Small intestine (tissue), 7 donors: Measurements from ENCODE around the gene NR1H2. TPM values are rescaled to one million over a fixed set of nuclear protein-coding genes. Genes with fewer than 3 reads are reported as not detected.

Experiments
- DNase-seq, 2 donors: peaks; one replicate each; pipeline versions ENCODE4 v3.0.0 to v3.0.0-alpha.2; 2013
- FAIRE-seq: peaks from 2 replicates; lab custom pipeline; 2012; peaks lifted over from hg19 to GRCh38; lab: Jason Lieb, UNC
- H3K27ac ChIP-seq, 3 donors: one replicate each; pipeline ENCODE4 v1.5.1; 2013; ENCODE audit warnings: low read length in 2 of 3, mild to moderate bottlenecking in 2 of 3, control low read depth in 1 of 3, inconsistent platforms in 1 of 3, low read depth in 1 of 3, moderate library complexity in 1 of 3
- H3K27me3 ChIP-seq, 3 donors: one replicate each; pipeline ENCODE4 v1.6.1; 2013; ENCODE audit warnings: low read length in 3 of 3, inconsistent platforms in 1 of 3; ENCODE audit not compliant: control insufficient read depth in 3 of 3, insufficient read depth in 3 of 3
- H3K36me3 ChIP-seq, 3 donors: one replicate each; pipeline ENCODE4 v1.6.1; 2013; ENCODE audit warnings: low read length in 3 of 3, inconsistent platforms in 1 of 3, low read depth in 1 of 3, mild to moderate bottlenecking in 1 of 3, moderate library complexity in 1 of 3; ENCODE audit not compliant: control insufficient read depth in 3 of 3, insufficient read depth in 2 of 3
- H3K4me1 ChIP-seq, 3 donors: one replicate each; pipeline ENCODE4 v1.6.1; 2013; ENCODE audit warnings: low read length in 2 of 3, inconsistent platforms in 1 of 3, low read depth in 1 of 3, mild to moderate bottlenecking in 1 of 3, moderate library complexity in 1 of 3; ENCODE audit not compliant: control insufficient read depth in 3 of 3, insufficient read depth in 2 of 3
- H3K4me3 ChIP-seq, 3 donors: one replicate each; pipeline ENCODE4 v1.5.1; 2013; ENCODE audit warnings: low read length in 3 of 3, control low read depth in 1 of 3, inconsistent platforms in 1 of 3, low read depth in 1 of 3, mild to moderate bottlenecking in 1 of 3, moderate library complexity in 1 of 3
- H3K9me3 ChIP-seq, 2 donors: one replicate each; pipeline ENCODE4 v1.6.1; 2013; ENCODE audit warnings: low read depth in 1 of 2, low read length in 1 of 2; ENCODE audit not compliant: control insufficient read depth in 2 of 2, insufficient read depth in 1 of 2
- WGBS, 3 donors: extraction: QIAGEN DNeasy Blood & Tissue Kit; methylation state at CpG; one replicate each; pipeline ENCODE4 v1.1.7; 2013; 5-methylcytosine and 5-hydroxymethylcytosine counted together
- polyA plus RNA-seq, 4 donors: library from polyadenylated mRNA; stranded (reverse) in 3 of 4; unstranded in 1 of 4; fragments of 200-250 nt in 3 of 4; fragments of 120-200 nt in 1 of 4; gene quantifications; one replicate each; pipeline versions ENCODE4 v1.2.1 to v1.2.3, GENCODE V29; 2013
- donor health status: healthy with polysubstance abuse.
- donor health status: control.
- donor health status: control.
- donor health status: Bipolar disorder and iron deficiency.
- donor health status: healthy.

The NR1H2 gene
- polyA plus RNA-seq, 4 donors, result 40.4 to 78.4 (median 62.7) TPM

- no peak overlapping the region for H3K4me3 ChIP-seq
- no peak for DNase-seq
- H3K27ac ChIP-seq, result peak overlapping the region in 1 of 3 donors; percentile 29
- peaks cover 0 to 22% (median 4%) of the 10 kb centered on the region in 3 donors for H3K4me1 ChIP-seq
- H3K9me3 ChIP-seq, result no peaks in the 10 kb centered on the region
- WGBS, 3 donors, result 77 to 83% (median 78%) methylated on average over 10 of the region's 10 CpGs
- no peaks in the 10 kb centered on the region for H3K27me3 ChIP-seq
- H3K36me3 ChIP-seq, result peaks cover 0 to 49% (median 0%) of the 10 kb centered on the region in 3 donors
- no peak for FAIRE-seq
Observed at GRCh38 chr19:50410109-50410508, 33.9 kb downstream of the NR1H2 start.

- H3K9me3 ChIP-seq, result no peaks in the 10 kb centered on the region
- peaks cover 0 to 40% (median 4%) of the 10 kb centered on the region in 3 donors for H3K4me1 ChIP-seq
- DNase-seq (no peak), FAIRE-seq (no peak)
- no peaks in the 10 kb centered on the region for H3K27me3 ChIP-seq
- peaks cover 0 to 31% (median 0%) of the 10 kb centered on the region in 3 donors for H3K36me3 ChIP-seq
- no peak overlapping the region for H3K27ac ChIP-seq
- H3K4me3 ChIP-seq, result no peak overlapping the region
- 87 to 98% (median 94%) methylated on average over 2 of the region's 2 CpGs for WGBS, 3 donors
Observed at GRCh38 chr19:50412419-50412818, 36.2 kb downstream of the NR1H2 start.

DNA sequence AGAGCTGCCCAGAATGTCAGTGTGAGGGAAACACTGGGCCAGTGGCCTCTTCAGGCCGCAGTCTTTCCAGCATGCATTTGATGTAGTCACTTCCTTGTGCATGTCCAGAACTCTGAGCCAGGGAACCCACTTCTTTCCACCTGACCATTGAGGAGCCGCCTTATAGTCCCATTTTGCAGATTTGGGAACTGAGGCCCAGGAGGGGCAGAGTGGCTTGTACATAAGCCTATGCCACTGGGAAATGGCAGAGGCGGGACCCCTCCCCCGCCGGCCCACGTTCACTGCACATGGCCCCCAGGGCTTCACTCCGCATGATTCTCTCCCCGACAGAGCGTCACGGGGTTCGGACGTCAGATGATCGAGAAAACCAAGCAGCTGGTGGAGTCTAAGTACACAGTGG lies 36.8 kb downstream of the NR1H2 start:
- Histone ChIP-seq H3K27ac (no peak overlapping the region), H3K4me1 (peaks cover 0 to 41% (median 4%) of the 10 kb centered on the region in 3 donors), H3K9me3 (no peaks in the 10 kb centered on the region), H3K27me3 (peaks cover 0 to 6% (median 0%) of the 10 kb centered on the region in 3 donors), H3K4me3 (no peak overlapping the region), H3K36me3 (peaks cover 0 to 31% (median 0%) of the 10 kb centered on the region in 3 donors)
- 95 to 97% (median 95%) methylated on average over 11 to 13 of the region's 13 CpGs for WGBS, 3 donors
- FAIRE-seq (no peak), DNase-seq (no peak)

GRCh38 chr19:50413531-50413930 lies 37.3 kb downstream of the NR1H2 start:
- no peaks in the 10 kb centered on the region for H3K9me3 ChIP-seq
- FAIRE-seq (no peak), DNase-seq (no peak)
- H3K4me3 ChIP-seq, result no peak overlapping the region
- peaks cover 0 to 41% (median 4%) of the 10 kb centered on the region in 3 donors for H3K4me1 ChIP-seq
- H3K36me3 ChIP-seq, result peaks cover 0 to 28% (median 0%) of the 10 kb centered on the region in 3 donors
- WGBS, 3 donors, result 93 to 97% (median 96%) methylated on average over 19 to 21 of the region's 21 CpGs
- no peak overlapping the region for H3K27ac ChIP-seq
- H3K27me3 ChIP-seq, result peaks cover 0 to 10% (median 0%) of the 10 kb centered on the region in 3 donors

- Histone ChIP-seq H3K36me3 (peaks cover 0 to 13% (median 0%) of the 10 kb centered on the region in 3 donors), H3K27me3 (peaks cover 0 to 25% (median 4%) of the 10 kb centered on the region in 3 donors), H3K4me3 (no peak overlapping the region), H3K4me1 (peaks cover 0 to 40% (median 4%) of the 10 kb centered on the region in 3 donors), H3K27ac (peak overlapping the region in 2 of 3 donors; percentile 51 to 61), H3K9me3 (no peaks in the 10 kb centered on the region)
- WGBS, 3 donors, result 47 to 55% (median 50%) methylated on average over 37 of the region's 37 CpGs
- DNase-seq, result peak; percentile 57 to 86
- FAIRE-seq, result no peak
Observed at GRCh38 chr19:50414864-50415660, 38.8 kb downstream of the NR1H2 start.

DNA sequence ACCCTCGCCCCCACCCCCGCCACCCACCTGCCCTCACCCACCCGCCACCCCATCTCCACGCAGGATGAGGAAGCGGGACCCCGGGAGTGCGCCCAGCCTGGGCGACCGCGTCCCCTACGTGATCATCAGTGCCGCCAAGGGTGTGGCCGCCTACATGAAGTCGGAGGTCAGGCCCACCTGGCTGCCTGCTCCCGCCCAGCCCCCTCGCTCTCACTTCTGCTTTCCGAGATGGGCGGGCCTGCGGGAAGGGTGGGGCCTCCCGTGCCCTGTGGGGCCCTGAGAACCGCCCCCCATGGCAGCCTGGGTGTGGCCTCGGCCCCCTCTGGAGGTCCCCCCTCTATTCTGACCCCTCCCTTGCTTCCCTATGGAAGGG lies 39.4 kb downstream of the NR1H2 start:
- DNase-seq, result no peak
- 54 to 79% (median 69%) methylated on average over 16 to 22 of the region's 22 CpGs for WGBS, 3 donors
- no peak for FAIRE-seq
- H3K4me1 ChIP-seq, result peaks cover 0 to 34% (median 2%) of the 10 kb centered on the region in 3 donors
- H3K36me3 ChIP-seq, result peaks cover 0 to 9% (median 0%) of the 10 kb centered on the region in 3 donors
- H3K27me3 ChIP-seq, result peaks cover 0 to 26% (median 4%) of the 10 kb centered on the region in 3 donors
- H3K4me3 ChIP-seq, result no peak overlapping the region
- H3K27ac ChIP-seq, result no peak overlapping the region
- no peaks in the 10 kb centered on the region for H3K9me3 ChIP-seq

DNA sequence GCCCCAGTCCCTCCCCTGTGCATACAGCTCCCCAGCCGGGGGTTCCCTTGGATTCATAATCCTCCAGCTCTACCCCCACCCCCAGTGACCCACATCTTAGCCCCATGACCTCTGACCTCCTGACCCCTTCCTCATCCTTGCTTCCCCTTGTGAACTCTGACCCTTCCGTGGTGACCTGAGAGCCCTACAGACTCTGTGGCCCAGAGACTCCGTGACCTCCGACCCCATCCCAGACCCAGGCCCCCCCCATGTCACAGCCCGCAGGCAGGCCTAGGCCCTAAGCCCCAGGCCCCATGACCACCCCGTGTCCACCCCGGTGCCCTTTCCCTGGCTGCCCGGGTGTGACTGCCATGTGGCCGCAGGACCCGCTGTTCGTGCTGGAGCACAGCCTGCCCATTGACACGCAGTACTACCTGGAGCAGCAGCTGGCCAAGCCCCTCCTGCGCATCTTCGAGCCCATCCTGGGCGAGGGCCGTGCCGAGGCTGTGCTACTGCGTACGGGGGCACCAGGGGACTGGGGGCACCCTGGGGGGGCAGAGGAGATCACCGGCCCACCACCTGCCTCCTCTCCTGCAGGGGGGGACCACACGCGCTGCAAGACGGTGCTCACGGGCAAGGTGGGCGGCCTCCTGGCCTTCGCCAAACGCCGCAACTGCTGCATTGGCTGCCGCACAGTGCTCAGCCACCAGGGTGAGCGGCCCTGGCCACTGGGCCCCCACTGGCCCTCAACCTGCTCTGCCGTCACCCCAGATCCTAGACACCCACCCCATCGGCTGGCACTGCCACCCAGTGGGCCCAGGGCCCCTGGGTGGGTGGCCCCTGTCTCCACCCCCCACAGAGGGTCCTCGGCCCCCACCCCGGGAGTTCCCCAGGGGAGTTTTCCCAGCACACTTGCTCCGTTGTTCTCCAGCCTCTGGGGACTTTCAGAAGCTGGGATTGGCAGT lies 40.0 kb downstream of the NR1H2 start:
- WGBS, 3 donors, result 67 to 83% (median 77%) methylated on average over 25 to 35 of the region's 35 CpGs
- FAIRE-seq (no peak), DNase-seq (no peak)
- Histone ChIP-seq H3K36me3 (peaks cover 0 to 9% (median 0%) of the 10 kb centered on the region in 3 donors), H3K27me3 (peaks cover 0 to 26% (median 7%) of the 10 kb centered on the region in 3 donors), H3K27ac (no peak overlapping the region), H3K9me3 (no peaks in the 10 kb centered on the region), H3K4me3 (no peak overlapping the region), H3K4me1 (peaks cover 0 to 28% (median 0%) of the 10 kb centered on the region in 3 donors)
